ENCODE data around the gene UBE2V1. TPM values are rescaled to one million over a fixed set of nuclear protein-coding genes. Genes with fewer than 3 reads are reported as not detected.

UBE2V1 gene
- total RNA-seq, 1 donor from 2014 or later = 106 TPM

GRCh38 chr20:50145566-50145965 is 32.6 kb upstream of the UBE2V1 start:
- no peaks in the 10 kb centered on the region for H3K27me3 Mint-ChIP-seq (ENCODE audit: unreplicated experiment)
- no peak overlapping the region for H3K4me3 Mint-ChIP-seq (ENCODE audit: unreplicated experiment)
- H3K27ac Mint-ChIP-seq (ENCODE audit: unreplicated experiment) = peak overlapping the region; percentile 91
- no peak for TF ChIP-seq CTCF (IDR thresholded peaks at IDR 0.05)
- no peaks in the 10 kb centered on the region for H3K9me3 Mint-ChIP-seq (ENCODE audit: unreplicated experiment)
- peaks cover 65% of the 10 kb centered on the region for H3K4me1 Mint-ChIP-seq (ENCODE audit: unreplicated experiment)
- no peak for DNase-seq (ENCODE audit: extremely low spot score, unreplicated experiment)
- peaks cover 26% of the 10 kb centered on the region for H3K36me3 Mint-ChIP-seq (ENCODE audit: unreplicated experiment)

- peaks cover 66% of the 10 kb centered on the region for H3K4me1 Mint-ChIP-seq (ENCODE audit: unreplicated experiment)
Observed at GRCh38 chr20:50144362-50144761, 31.4 kb upstream of the UBE2V1 start.

GRCh38 chr20:50142812-50143211 is 29.9 kb upstream of the UBE2V1 start:
- Mint-ChIP-seq H3K4me3 (ENCODE audit: unreplicated experiment) (no peak overlapping the region), H3K4me1 (ENCODE audit: unreplicated experiment) (peaks cover 73% of the 10 kb centered on the region), H3K36me3 (ENCODE audit: unreplicated experiment) (peaks cover 27% of the 10 kb centered on the region), H3K9me3 (ENCODE audit: unreplicated experiment) (no peaks in the 10 kb centered on the region), H3K27me3 (ENCODE audit: unreplicated experiment) (no peaks in the 10 kb centered on the region), H3K27ac (ENCODE audit: unreplicated experiment) (peak overlapping the region; percentile 58)
- no peak for TF ChIP-seq CTCF (IDR thresholded peaks at IDR 0.05)
- no peak for DNase-seq (ENCODE audit: extremely low spot score, unreplicated experiment)

More at GRCh38 chr20:50144362-50144761, 31.4 kb upstream of the UBE2V1 start:
- no peak for DNase-seq (ENCODE audit: extremely low spot score, unreplicated experiment)
- no peaks in the 10 kb centered on the region for H3K9me3 Mint-ChIP-seq (ENCODE audit: unreplicated experiment)
- TF ChIP-seq CTCF (IDR thresholded peaks at IDR 0.05) = no peak
- no peaks in the 10 kb centered on the region for H3K27me3 Mint-ChIP-seq (ENCODE audit: unreplicated experiment)
- H3K27ac Mint-ChIP-seq (ENCODE audit: unreplicated experiment) = peak overlapping the region; percentile 91
- no peak overlapping the region for H3K4me3 Mint-ChIP-seq (ENCODE audit: unreplicated experiment)
- peaks cover 33% of the 10 kb centered on the region for H3K36me3 Mint-ChIP-seq (ENCODE audit: unreplicated experiment)

- peaks cover 30% of the 10 kb centered on the region for H3K36me3 Mint-ChIP-seq (ENCODE audit: unreplicated experiment)
- no peak for DNase-seq (ENCODE audit: extremely low spot score, unreplicated experiment)
- H3K9me3 Mint-ChIP-seq (ENCODE audit: unreplicated experiment) = no peaks in the 10 kb centered on the region
- peak overlapping the region; percentile 31 for H3K27ac Mint-ChIP-seq (ENCODE audit: unreplicated experiment)
- peaks cover 73% of the 10 kb centered on the region for H3K4me1 Mint-ChIP-seq (ENCODE audit: unreplicated experiment)
- no peak overlapping the region for H3K4me3 Mint-ChIP-seq (ENCODE audit: unreplicated experiment)
- TF ChIP-seq CTCF (IDR thresholded peaks at IDR 0.05) = no peak
- H3K27me3 Mint-ChIP-seq (ENCODE audit: unreplicated experiment) = no peaks in the 10 kb centered on the region
Observed at GRCh38 chr20:50141811-50142561, 29.0 kb upstream of the UBE2V1 start.

GRCh38 chr20:50141018-50141675 is 28.2 kb upstream of the UBE2V1 start:
- no peak for TF ChIP-seq CTCF (IDR thresholded peaks at IDR 0.05)
- no peaks in the 10 kb centered on the region for H3K27me3 Mint-ChIP-seq (ENCODE audit: unreplicated experiment)
- H3K9me3 Mint-ChIP-seq (ENCODE audit: unreplicated experiment) = no peaks in the 10 kb centered on the region
- peaks cover 28% of the 10 kb centered on the region for H3K36me3 Mint-ChIP-seq (ENCODE audit: unreplicated experiment)
- H3K4me3 Mint-ChIP-seq (ENCODE audit: unreplicated experiment) = no peak overlapping the region
- peak overlapping the region; percentile 27 for H3K27ac Mint-ChIP-seq (ENCODE audit: unreplicated experiment)
- peaks cover 65% of the 10 kb centered on the region for H3K4me1 Mint-ChIP-seq (ENCODE audit: unreplicated experiment)
- no peak for DNase-seq (ENCODE audit: extremely low spot score, unreplicated experiment)

Data from osteocyte (in vitro differentiated cells).